ENCODE measurements around the gene HGFAC.
"Not testable (repeated sequence)": the region's sequence is repeated elsewhere in the genome, so short reads cannot be mapped to it uniquely, and the experiment has no call there.

HGFAC gene

GRCh38 chr4:3455596-3455995, 13.8 kb downstream of the HGFAC start:
- FAIRE-seq, result not testable (repeated sequence)

GRCh38 chr4:3458371-3458770, 16.6 kb downstream of the HGFAC start:
- DNase-seq (ENCODE audit: extremely low spot score, insufficient read length, low read depth) (no peak), FAIRE-seq (no peak)

More at GRCh38 chr4:3455596-3455995, 13.8 kb downstream of the HGFAC start:
- not testable (repeated sequence) for DNase-seq (ENCODE audit: extremely low spot score, insufficient read length, low read depth)

GRCh38 chr4:3459156-3459555, 17.4 kb downstream of the HGFAC start:
- not testable (repeated sequence) for DNase-seq (ENCODE audit: extremely low spot score, insufficient read length, low read depth); FAIRE-seq

- no peak for FAIRE-seq
- no peak for DNase-seq (ENCODE audit: extremely low spot score, insufficient read length, low read depth)
These were observed 19.2 kb downstream of the HGFAC start for GRCh38 chr4:3460926-3461325.

GRCh38 chr4:3461515-3462291, 19.9 kb downstream of the HGFAC start:
- FAIRE-seq (no peak), DNase-seq (ENCODE audit: extremely low spot score, insufficient read length, low read depth) (no peak)

- DNase-seq (ENCODE audit: extremely low spot score, insufficient read length, low read depth) (no peak), FAIRE-seq (no peak)
These were observed 20.6 kb downstream of the HGFAC start for GRCh38 chr4:3462321-3462789.

- FAIRE-seq, result no peak
- DNase-seq (ENCODE audit: extremely low spot score, insufficient read length, low read depth), result no peak
These were observed 21.1 kb downstream of the HGFAC start, which contains the start of gene DOK7 for GRCh38 chr4:3462790-3463415. Gene DOK7 (plus strand): TSS chr4:3463306. CDS start chr4:3463376, 70 bp downstream.

GRCh38 chr4:3463556-3464348, 22.0 kb downstream of the HGFAC start:
- DNase-seq (ENCODE audit: extremely low spot score, insufficient read length, low read depth), result no peak
- FAIRE-seq, result no peak

GRCh38 chr4:3464349-3464905, 22.7 kb downstream of the HGFAC start:
- FAIRE-seq (no peak), DNase-seq (ENCODE audit: extremely low spot score, insufficient read length, low read depth) (no peak)

GRCh38 chr4:3464911-3465697, 23.3 kb downstream of the HGFAC start:
- DNase-seq (ENCODE audit: extremely low spot score, insufficient read length, low read depth), result no peak
- FAIRE-seq, result no peak

- DNase-seq (ENCODE audit: extremely low spot score, insufficient read length, low read depth) (no peak), FAIRE-seq (no peak)
These were observed 24.2 kb downstream of the HGFAC start for GRCh38 chr4:3465698-3466671.

GRCh38 chr4:3466691-3467600, 25.2 kb downstream of the HGFAC start:
- no peak for FAIRE-seq
- no peak for DNase-seq (ENCODE audit: extremely low spot score, insufficient read length, low read depth)

GRCh38 chr4:3467601-3468031, 25.8 kb downstream of the HGFAC start:
- FAIRE-seq (no peak), DNase-seq (ENCODE audit: extremely low spot score, insufficient read length, low read depth) (no peak)

GRCh38 chr4:3468154-3468553, 26.4 kb downstream of the HGFAC start:
- FAIRE-seq (no peak), DNase-seq (ENCODE audit: extremely low spot score, insufficient read length, low read depth) (no peak)

- FAIRE-seq, result no peak
These were observed 27.0 kb downstream of the HGFAC start for GRCh38 chr4:3468804-3469203.

GRCh38 chr4:3469386-3470243, 27.8 kb downstream of the HGFAC start:
- DNase-seq (ENCODE audit: extremely low spot score, insufficient read length, low read depth), result no peak
- no peak for FAIRE-seq

More at GRCh38 chr4:3468804-3469203, 27.0 kb downstream of the HGFAC start:
- no peak for DNase-seq (ENCODE audit: extremely low spot score, insufficient read length, low read depth)
